ENCODE data around the gene MAD1L1.

MAD1L1 gene

GRCh38 chr7:2175091-2175490, 57.7 kb downstream of the MAD1L1 start (continued):
- TF ChIP-seq PRDM2 (tag by site-specific recombination; IDR thresholded peaks at IDR 0.05; ENCODE audit: borderline replicate concordance) (no peak), ZNF76 (tag by site-specific recombination; IDR thresholded peaks at IDR 0.05; ENCODE audit: borderline replicate concordance, low read depth) (no peak), TSHZ1 (tag by site-specific recombination; IDR thresholded peaks at IDR 0.05; ENCODE audit: borderline replicate concordance) (no peak), HOXD13 (CRISPR knock-in tag; IDR thresholded peaks at IDR 0.05; ENCODE audit: borderline replicate concordance) (no peak), ZXDB (tag by site-specific recombination; IDR thresholded peaks at IDR 0.05) (no peak)
- TF ChIP-seq, protein P1, sequence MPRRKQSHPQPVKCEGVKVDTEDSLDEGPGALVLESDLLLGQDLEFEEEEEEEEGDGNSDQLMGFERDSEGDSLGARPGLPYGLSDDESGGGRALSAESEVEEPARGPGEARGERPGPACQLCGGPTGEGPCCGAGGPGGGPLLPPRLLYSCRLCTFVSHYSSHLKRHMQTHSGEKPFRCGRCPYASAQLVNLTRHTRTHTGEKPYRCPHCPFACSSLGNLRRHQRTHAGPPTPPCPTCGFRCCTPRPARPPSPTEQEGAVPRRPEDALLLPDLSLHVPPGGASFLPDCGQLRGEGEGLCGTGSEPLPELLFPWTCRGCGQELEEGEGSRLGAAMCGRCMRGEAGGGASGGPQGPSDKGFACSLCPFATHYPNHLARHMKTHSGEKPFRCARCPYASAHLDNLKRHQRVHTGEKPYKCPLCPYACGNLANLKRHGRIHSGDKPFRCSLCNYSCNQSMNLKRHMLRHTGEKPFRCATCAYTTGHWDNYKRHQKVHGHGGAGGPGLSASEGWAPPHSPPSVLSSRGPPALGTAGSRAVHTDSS (tag by site-specific recombination; IDR thresholded peaks at IDR 0.05): no peak

DNA sequence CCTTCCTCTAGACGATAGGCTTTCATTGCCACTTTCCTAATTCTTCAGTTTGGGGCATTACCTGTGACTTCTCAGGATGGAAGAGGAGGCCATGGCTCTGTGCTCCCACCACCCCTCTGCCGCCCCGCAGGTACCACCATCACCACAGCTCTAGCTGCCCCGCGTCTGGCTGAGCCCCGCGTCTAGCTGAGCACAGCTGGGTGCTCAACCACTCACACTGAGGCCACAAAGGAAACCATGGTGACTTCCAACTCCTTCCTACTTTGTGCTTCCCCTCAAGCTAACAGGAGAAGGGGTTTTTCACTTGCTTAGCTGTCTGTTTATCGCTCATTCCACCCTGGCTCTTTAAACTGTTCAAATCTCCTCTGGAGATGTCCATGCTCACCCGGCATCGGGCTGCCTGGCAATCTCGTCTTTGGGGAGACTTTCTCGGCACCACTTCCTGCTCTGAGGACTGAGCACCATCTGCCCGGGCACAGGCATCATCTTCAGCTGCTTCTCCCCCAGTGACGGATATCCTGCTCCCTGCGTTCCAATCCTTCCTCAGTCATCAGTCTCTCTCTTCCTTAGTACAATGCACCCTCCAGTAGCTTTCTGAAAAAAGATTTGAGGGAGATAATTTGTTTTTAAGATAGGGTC, 59.4 kb downstream of the MAD1L1 start:
- Histone ChIP-seq H3K4me1 (ENCODE audit: control insufficient read depth, insufficient read depth, low read length) (peaks cover 6% of the 10 kb centered on the region), H3K27ac (ENCODE audit: extremely low read depth, low read depth, low read length) (peak overlapping the region; percentile 51), H3K9me3 (ENCODE audit: control insufficient read depth, insufficient read depth, low read depth, low read length) (no peaks in the 10 kb centered on the region), H3K36me3 (ENCODE audit: control insufficient read depth in 2 of 2, insufficient read depth in 1 of 2, low read length in 2 of 2) (peaks cover 0 to 19% of the 10 kb centered on the region in 2 experiments; a peak in 1 of 3 replicates), H3K4me3 (ENCODE audit: low read depth, low read length) (no peak overlapping the region)
- POLR2A ChIA-PET: no interaction called here
- TF ChIP-seq ZBTB21 (tag by site-specific recombination; IDR thresholded peaks at IDR 0.05) (no peak), EGR2 (tag by site-specific recombination; IDR thresholded peaks at IDR 0.05; ENCODE audit: low read depth) (no peak), INSM2 (tag by site-specific recombination; IDR thresholded peaks at IDR 0.05) (no peak), PRDM1 (tag by site-specific recombination; IDR thresholded peaks at IDR 0.05) (peak; percentile 66), CTCF (tag by site-specific recombination; IDR thresholded peaks at IDR 0.05) (no peak), ZBTB17 (tag by site-specific recombination; IDR thresholded peaks at IDR 0.05) (0 out of 2 replicates have a peak, but pooled peaks have one; percentile 23), ZNF558 (tag by site-specific recombination; IDR thresholded peaks at IDR 0.05) (no peak), ZNF184 (tag by site-specific recombination; IDR thresholded peaks at IDR 0.05) (no peak), ZIC2 (tag by site-specific recombination; IDR thresholded peaks at IDR 0.05) (peak; percentile 87)
- CTCF ChIA-PET: interaction anchor here (1.8 kb wide), 1 partner anchor 13 kb away, joined by 9 read pairs; no protein-coding TSS in a partner anchor

Data from HEK293 (cell line).